AG10803 (cell line): ENCODE measurements around the gene C2CD3.

ENCODE experiments used
- DNase-seq: peaks from one replicate; pipeline ENCODE4 v3.0.0; 2010; ENCODE audit warnings: low read depth
- H3K4me3 ChIP-seq: 2 replicates; pipeline ENCODE4 v1.5.1; 2011; ENCODE audit warnings: mild to moderate bottlenecking, low read length, control low read depth
- TF ChIP-seq, protein P1 (sequence below): conservative IDR thresholded peaks from 2 replicates; pipeline ENCODE4 v1.5.1; 2011; ENCODE audit warnings: mild to moderate bottlenecking, low read length, control low read depth, inconsistent platforms

The C2CD3 gene

DNA sequence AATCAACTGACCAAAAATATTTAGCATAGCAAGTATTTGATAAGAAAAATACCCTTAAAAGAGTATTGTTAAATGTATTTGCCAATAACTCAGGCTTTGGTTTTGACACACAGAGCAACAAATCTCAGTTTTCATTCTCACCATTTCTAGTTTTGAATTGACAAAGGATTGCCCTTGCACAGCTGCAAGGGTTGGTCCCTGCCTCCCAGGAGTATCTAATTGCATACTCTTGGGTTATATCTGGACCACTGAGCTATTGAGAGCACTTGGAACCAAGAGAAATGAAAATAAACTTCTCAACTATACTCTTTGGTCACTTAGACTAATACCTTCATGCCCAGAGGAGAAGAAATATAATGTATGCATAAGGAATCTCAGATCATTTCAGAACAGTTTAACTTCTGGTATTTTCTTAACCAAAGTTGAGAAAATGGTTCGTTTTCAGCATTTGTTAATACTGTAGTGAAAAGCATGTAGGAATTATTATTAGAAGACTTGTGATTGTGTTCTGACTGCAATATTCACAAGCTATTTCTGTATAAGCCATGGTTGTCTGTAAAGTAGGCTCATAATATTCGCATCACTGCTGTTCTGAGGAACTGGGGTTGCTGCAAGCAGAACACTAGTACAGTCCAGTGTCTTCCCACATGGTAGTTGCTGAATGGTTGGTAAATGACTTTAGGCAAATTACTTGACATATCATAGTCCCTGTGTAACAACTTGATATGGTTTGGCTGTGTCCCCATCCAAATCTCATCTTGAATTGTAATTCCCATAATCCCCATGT, 7.9 kb downstream of the C2CD3 start:
- TF ChIP-seq, protein P1, sequence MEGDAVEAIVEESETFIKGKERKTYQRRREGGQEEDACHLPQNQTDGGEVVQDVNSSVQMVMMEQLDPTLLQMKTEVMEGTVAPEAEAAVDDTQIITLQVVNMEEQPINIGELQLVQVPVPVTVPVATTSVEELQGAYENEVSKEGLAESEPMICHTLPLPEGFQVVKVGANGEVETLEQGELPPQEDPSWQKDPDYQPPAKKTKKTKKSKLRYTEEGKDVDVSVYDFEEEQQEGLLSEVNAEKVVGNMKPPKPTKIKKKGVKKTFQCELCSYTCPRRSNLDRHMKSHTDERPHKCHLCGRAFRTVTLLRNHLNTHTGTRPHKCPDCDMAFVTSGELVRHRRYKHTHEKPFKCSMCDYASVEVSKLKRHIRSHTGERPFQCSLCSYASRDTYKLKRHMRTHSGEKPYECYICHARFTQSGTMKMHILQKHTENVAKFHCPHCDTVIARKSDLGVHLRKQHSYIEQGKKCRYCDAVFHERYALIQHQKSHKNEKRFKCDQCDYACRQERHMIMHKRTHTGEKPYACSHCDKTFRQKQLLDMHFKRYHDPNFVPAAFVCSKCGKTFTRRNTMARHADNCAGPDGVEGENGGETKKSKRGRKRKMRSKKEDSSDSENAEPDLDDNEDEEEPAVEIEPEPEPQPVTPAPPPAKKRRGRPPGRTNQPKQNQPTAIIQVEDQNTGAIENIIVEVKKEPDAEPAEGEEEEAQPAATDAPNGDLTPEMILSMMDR, result no peak
- H3K4me3 ChIP-seq, result no peak overlapping the region
- no peak for DNase-seq

DNA sequence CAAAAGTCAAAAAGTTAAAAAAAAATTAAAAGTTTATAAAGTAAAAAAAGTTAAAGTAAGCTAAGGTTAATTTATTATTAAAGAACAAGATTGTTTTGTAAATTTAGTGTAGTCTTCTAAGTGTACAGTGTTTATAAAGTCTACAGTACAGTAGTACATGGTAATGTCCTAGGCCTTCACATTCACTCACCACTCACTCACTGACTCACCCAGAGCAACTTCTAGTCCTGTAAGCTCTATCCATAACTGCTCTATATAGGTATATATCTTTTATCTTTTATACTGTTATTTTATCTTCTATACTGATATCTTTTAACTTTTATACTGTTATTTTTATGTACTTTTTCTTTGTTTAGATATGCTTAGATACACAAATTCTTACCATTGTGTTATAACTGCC, 11.2 kb downstream of the C2CD3 start:
- DNase-seq, result no peak
- TF ChIP-seq, protein P1, result no peak
- no peak overlapping the region for H3K4me3 ChIP-seq

DNA sequence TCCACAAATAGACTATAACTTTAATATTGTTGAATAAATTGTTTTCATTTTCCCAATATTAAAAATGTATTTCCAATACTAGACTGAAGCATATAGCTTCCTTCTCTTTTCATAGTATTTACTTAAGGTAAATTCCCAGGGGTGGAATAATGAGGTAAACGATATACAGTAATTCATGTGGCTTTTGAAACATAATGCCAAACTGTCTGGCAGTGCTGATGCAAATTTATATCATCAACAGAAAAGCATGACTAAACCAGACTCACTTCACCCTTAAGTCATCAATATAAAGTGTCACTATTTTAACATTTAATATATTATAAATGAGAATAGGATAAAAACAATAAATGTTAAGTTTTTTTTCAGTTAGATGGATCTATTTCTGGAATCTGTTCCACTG, 13.6 kb downstream of the C2CD3 start:
- TF ChIP-seq, protein P1, result no peak
- H3K4me3 ChIP-seq, result no peak overlapping the region
- no peak for DNase-seq

DNA sequence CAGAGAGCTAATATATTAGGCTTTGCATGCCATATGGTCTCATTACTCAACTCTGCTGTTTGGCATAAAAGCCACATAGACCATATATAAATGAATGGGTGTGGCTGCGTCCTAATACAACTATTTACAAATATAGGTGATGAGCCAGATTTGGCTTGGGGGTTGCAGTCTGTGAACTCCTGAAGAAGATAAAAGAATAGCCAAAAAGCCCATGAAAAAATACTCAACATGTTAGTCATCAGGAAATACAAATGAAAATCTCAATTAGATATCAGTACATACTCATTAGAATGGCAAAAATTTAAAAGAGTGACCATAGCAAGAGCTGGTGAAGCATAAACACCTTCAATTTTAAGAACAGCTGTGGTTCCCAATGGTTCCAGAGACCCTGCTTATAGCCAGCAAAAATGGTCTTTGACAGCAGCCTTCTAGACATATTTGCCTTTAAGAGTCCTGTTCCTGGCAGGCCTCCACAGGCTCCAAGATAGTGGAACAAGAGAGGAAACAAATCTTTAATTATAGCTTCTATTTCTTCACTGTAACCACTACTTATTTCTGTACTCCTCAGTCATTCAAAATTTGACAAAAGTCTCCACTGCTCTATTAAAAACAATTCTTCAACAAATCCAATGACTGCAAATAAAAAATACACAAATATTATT, 16.1 kb downstream of the C2CD3 start:
- no peak overlapping the region for H3K4me3 ChIP-seq
- DNase-seq, result peak; percentile 34
- TF ChIP-seq, protein P1, result no peak

DNA sequence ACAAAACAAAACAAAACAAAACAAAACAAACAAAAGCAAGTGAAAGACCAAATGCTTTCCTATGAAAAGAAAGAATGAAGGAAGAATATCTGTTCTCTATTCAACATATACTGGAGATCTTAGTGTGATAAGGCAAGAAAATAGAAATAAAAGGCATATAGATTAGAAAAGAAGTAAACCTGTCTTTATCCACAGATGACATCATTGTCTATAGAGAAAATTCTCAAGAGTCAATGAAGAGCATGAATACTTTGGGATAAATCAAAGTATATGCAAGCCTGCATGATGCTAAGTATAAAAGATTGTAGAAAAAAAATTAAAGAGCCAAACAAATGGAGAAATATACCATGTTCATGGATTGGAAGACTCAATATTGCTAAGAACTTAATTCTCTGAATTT, 17.6 kb downstream of the C2CD3 start:
- H3K4me3 ChIP-seq, result no peak overlapping the region
- TF ChIP-seq, protein P1, result no peak
- DNase-seq, result no peak

DNA sequence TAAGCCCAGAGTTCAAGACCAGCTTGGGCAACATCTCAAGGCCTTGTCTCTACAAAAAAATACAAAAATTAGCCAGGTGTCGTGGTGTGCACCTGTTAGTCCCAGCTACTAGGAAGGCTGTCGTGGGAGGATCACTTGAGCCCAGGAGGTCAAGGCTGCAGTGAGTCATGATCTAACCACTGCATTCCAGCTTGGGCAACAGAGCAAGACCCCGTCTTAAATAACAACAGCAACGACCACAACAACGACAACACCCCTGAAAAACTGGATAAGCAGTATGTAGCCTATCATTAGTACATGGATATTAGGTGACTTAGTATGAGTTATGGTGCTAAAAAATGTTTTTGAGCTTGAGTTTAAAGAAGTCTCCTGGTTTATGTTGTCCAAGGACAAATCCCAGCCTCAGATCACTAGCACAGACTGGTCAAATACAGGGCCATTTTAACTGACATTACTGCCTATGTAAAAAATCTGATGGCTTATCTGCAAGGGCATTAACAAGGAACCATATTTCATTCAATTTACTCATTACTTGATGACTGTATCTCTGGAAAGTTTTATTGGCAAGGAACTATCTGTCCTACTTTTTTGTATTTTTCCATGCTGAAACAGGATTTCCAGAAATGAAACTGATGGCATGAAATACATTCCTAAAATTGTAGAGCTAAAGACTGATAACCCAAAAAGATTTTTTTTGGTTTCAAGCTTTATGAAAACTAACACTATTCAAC, 23.4 kb downstream of the C2CD3 start:
- TF ChIP-seq, protein P1, result no peak
- peak; percentile 33 for DNase-seq
- H3K4me3 ChIP-seq, result no peak overlapping the region
